ENCODE measurements around the gene WDR90.

WDR90 gene

DNA sequence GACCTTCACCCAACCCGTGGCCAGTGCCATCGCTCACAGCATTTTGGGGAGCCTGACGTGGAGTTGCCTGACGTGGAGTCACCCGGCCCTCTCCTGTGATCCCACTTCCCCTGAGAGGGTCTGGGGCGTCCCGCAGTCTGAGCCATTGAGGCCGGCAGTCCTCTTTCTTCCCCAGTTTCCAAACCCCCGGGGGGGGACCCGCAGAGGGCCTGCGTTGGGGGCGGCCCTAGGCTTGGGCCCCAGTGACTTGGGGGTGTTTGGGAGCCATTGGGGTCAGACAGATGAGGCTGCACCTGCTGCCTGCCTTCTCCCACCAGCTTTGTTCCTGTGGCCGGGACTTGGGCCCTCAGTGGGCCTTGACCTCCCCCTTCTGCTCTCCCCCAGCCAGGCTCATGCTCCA, 20.5 kb downstream of the WDR90 start:
- H2AFZ ChIP-seq (ENCODE audit: low read length), result no peak overlapping the region
- no peak overlapping the region for H3K4me3 ChIP-seq (ENCODE audit: low read length, poor library complexity, severe bottlenecking)
- H3K27me3 ChIP-seq (ENCODE audit: insufficient read depth, low read length, poor library complexity, severe bottlenecking), result no peaks in the 10 kb centered on the region
- H3K9me3 ChIP-seq (ENCODE audit: insufficient read depth, low read depth, low read length), result no peaks in the 10 kb centered on the region
- H4K20me1 ChIP-seq (ENCODE audit: insufficient read depth, low read length, poor library complexity, severe bottlenecking), result no peaks in the 10 kb centered on the region
- no peaks in the 10 kb centered on the region for H3K36me3 ChIP-seq (ENCODE audit: insufficient read depth, low read length)
- H3K4me1 ChIP-seq (ENCODE audit: insufficient read depth, low read length, poor library complexity, severe bottlenecking), result peaks cover 5% of the 10 kb centered on the region
- H3K9me2 ChIP-seq (replicated peaks; ENCODE audit: low read depth, low read length), result no peaks in the 10 kb centered on the region
- peak overlapping the region; percentile 67 for H3K4me2 ChIP-seq (ENCODE audit: low read depth, low read length, poor library complexity, severe bottlenecking)
- no peak for TF ChIP-seq EZH2phosphoT487 (IDR thresholded peaks at IDR 0.05; ENCODE audit: borderline replicate concordance)
- TF ChIP-seq, protein P1, sequence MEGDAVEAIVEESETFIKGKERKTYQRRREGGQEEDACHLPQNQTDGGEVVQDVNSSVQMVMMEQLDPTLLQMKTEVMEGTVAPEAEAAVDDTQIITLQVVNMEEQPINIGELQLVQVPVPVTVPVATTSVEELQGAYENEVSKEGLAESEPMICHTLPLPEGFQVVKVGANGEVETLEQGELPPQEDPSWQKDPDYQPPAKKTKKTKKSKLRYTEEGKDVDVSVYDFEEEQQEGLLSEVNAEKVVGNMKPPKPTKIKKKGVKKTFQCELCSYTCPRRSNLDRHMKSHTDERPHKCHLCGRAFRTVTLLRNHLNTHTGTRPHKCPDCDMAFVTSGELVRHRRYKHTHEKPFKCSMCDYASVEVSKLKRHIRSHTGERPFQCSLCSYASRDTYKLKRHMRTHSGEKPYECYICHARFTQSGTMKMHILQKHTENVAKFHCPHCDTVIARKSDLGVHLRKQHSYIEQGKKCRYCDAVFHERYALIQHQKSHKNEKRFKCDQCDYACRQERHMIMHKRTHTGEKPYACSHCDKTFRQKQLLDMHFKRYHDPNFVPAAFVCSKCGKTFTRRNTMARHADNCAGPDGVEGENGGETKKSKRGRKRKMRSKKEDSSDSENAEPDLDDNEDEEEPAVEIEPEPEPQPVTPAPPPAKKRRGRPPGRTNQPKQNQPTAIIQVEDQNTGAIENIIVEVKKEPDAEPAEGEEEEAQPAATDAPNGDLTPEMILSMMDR (conservative IDR thresholded peaks at IDR 0.05; ENCODE audit: low read length), result no peak
- H3K79me2 ChIP-seq (ENCODE audit: insufficient read depth, low read length), result peaks cover 17% of the 10 kb centered on the region; the same call in 1 of the 2 replicates
- no peak overlapping the region for H3K9ac ChIP-seq (ENCODE audit: low read depth, low read length, poor library complexity, severe bottlenecking)
- no peaks in the 10 kb centered on the region for H3F3A ChIP-seq (ENCODE audit: low read depth)

DNA sequence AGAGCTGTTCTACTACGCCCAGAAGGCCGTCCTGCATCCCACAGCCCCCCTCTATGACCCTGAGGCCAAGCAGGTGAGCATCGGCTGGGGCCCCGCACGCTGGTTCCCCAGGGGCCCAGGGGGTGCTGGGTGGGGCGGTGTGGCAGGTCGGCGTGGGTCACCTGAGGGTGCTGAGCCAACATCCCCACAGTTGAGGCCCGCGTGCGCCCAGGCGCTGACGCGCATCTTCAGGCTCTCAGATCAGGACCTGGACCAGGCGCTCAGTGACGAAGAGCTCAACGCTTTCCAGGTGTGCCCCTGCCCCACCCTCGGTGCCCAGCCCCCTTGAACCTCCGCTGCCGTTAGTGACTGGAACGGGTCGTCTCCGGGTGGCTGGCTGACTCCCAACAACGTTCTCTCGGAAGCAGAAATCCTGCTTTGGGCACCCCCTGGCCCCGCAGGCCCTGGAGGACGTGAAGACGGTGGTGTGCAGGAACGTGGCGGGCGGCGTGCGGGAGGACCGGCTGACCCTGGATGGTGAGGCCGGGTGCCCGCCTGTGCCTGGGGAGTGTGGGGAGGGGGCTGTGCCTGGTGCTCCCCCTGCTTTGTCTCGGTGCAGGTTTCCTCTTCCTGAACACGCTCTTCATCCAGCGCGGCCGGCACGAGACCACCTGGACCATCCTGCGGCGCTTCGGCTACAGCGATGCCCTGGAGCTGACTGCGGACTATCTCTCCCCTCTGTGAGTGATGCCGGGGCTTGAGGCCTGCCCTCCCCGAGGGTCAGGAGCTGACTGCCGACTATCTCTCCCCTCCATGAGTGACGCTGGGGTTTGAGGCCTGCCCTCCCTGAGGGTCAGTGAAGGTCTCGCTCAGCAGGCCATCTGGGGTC, 21.6 kb downstream of the WDR90 start:
- H3K9me3 ChIP-seq (ENCODE audit: insufficient read depth, low read depth, low read length), result no peaks in the 10 kb centered on the region
- H3F3A ChIP-seq (ENCODE audit: low read depth), result no peaks in the 10 kb centered on the region
- no peak overlapping the region for H3K9ac ChIP-seq (ENCODE audit: low read depth, low read length, poor library complexity, severe bottlenecking)
- peaks cover 5% of the 10 kb centered on the region for H3K4me1 ChIP-seq (ENCODE audit: insufficient read depth, low read length, poor library complexity, severe bottlenecking)
- H3K9me2 ChIP-seq (replicated peaks; ENCODE audit: low read depth, low read length), result no peaks in the 10 kb centered on the region
- TF ChIP-seq EZH2phosphoT487 (IDR thresholded peaks at IDR 0.05; ENCODE audit: borderline replicate concordance), result no peak
- TF ChIP-seq, protein P1 (conservative IDR thresholded peaks at IDR 0.05; ENCODE audit: low read length), result no peak
- no peak overlapping the region for H3K4me2 ChIP-seq (ENCODE audit: low read depth, low read length, poor library complexity, severe bottlenecking)
- H4K20me1 ChIP-seq (ENCODE audit: insufficient read depth, low read length, poor library complexity, severe bottlenecking), result no peaks in the 10 kb centered on the region
- H3K36me3 ChIP-seq (ENCODE audit: insufficient read depth, low read length), result no peaks in the 10 kb centered on the region
- H3K4me3 ChIP-seq (ENCODE audit: low read length, poor library complexity, severe bottlenecking), result no peak overlapping the region
- H3K27me3 ChIP-seq (ENCODE audit: insufficient read depth, low read length, poor library complexity, severe bottlenecking), result no peaks in the 10 kb centered on the region
- H2AFZ ChIP-seq (ENCODE audit: low read length), result no peak overlapping the region
- H3K79me2 ChIP-seq (ENCODE audit: insufficient read depth, low read length), result peaks cover 17% of the 10 kb centered on the region; the same call in 1 of the 2 replicates

DNA sequence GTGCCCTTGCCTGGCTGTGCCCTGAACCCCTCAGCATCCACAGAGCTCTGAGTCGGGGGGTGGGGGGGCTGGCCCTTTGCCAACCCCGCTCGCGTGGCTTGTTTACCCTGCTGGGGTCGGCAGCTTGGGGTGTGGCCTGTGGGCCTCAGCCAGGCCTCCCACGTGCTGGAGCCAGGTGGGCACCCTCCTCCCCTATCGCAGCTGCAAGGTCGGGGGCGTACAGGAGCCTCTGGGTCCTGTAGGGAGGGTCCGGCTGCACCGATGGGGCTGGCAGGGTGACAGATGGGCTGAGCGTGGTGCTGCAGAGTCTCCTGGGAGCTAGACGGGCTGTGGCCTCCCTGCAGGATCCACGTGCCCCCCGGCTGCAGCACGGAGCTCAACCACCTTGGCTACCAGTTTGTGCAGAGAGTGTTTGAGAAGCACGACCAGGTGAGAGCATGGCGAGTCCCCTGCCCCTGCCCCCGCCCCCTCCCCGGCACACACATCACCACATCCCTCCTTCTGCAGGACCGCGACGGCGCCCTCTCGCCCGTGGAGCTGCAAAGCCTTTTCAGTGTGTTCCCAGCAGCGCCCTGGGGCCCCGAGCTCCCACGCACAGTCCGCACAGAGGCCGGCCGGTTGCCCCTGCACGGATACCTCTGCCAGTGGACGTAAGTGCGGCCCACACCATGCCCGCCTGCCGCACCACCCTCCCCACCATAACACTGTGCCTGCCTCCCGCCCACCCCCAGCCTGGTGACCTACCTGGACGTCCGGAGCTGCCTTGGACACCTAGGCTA, 22.4 kb downstream of the WDR90 start:
- Histone ChIP-seq H3K9me3 (ENCODE audit: insufficient read depth, low read depth, low read length) (no peaks in the 10 kb centered on the region), H3K36me3 (ENCODE audit: insufficient read depth, low read length) (no peaks in the 10 kb centered on the region), H3F3A (ENCODE audit: low read depth) (no peaks in the 10 kb centered on the region)

More for the DNA sequence above, 22.4 kb downstream of the WDR90 start:
- H3K9ac ChIP-seq (ENCODE audit: low read depth, low read length, poor library complexity, severe bottlenecking), result no peak overlapping the region
- H2AFZ ChIP-seq (ENCODE audit: low read length), result no peak overlapping the region
- H4K20me1 ChIP-seq (ENCODE audit: insufficient read depth, low read length, poor library complexity, severe bottlenecking), result no peaks in the 10 kb centered on the region
- H3K4me2 ChIP-seq (ENCODE audit: low read depth, low read length, poor library complexity, severe bottlenecking), result no peak overlapping the region
- H3K9me2 ChIP-seq (replicated peaks; ENCODE audit: low read depth, low read length), result no peaks in the 10 kb centered on the region
- H3K27me3 ChIP-seq (ENCODE audit: insufficient read depth, low read length, poor library complexity, severe bottlenecking), result no peaks in the 10 kb centered on the region
- no peak overlapping the region for H3K4me3 ChIP-seq (ENCODE audit: low read length, poor library complexity, severe bottlenecking)
- H3K79me2 ChIP-seq (ENCODE audit: insufficient read depth, low read length), result peaks cover 17% of the 10 kb centered on the region; the same call in 1 of the 2 replicates
- TF ChIP-seq, protein P1 (conservative IDR thresholded peaks at IDR 0.05; ENCODE audit: low read length), result no peak
- TF ChIP-seq EZH2phosphoT487 (IDR thresholded peaks at IDR 0.05; ENCODE audit: borderline replicate concordance), result no peak
- peaks cover 5% of the 10 kb centered on the region for H3K4me1 ChIP-seq (ENCODE audit: insufficient read depth, low read length, poor library complexity, severe bottlenecking)
